Activated CD4-positive, alpha-beta T cell treated with anti-CD3 and anti-CD28 coated beads, Interleukin-2, amount 10 ng/mL, durations not matched to agents 7 days and 5 days (primary cell): ENCODE data around the gene CADM4. TPM values are rescaled to one million over a fixed set of nuclear protein-coding genes. Genes with fewer than 3 reads are reported as not detected.
A peak's percentile ranks its signal among the peaks of the same experiment; 100 is the strongest.

Experiments used
- CTCF ChIA-PET: fragments of 350-600 bp; sonication (Branson Sonifier 250); formaldehyde crosslinking; loops from one replicate; lab custom pipeline; 2021; ENCODE audit warnings: antibody characterized with exemption; lab: Charles Lee
- POLR2A ChIA-PET: fragments of 350-600 bp; sonication (Branson Sonifier 250); formaldehyde crosslinking; loops from one replicate; lab custom pipeline; 2021; ENCODE audit warnings: antibody characterized with exemption; lab: Charles Lee
- DNase-seq: peaks from one replicate; pipeline ENCODE4 v3.0.0-alpha.2; 2020
- H3K27ac Mint-ChIP-seq: one replicate; pipeline ENCODE4 v1.8.0; 2021; ENCODE audit warnings: mild to moderate bottlenecking, moderate library complexity, mixed read lengths
- H3K27me3 Mint-ChIP-seq: one replicate; pipeline ENCODE4 v1.8.0; 2021; ENCODE audit warnings: mixed read lengths
- H3K36me3 Mint-ChIP-seq: one replicate; pipeline ENCODE4 v1.8.0; 2021; ENCODE audit warnings: low read depth, mixed read lengths
- H3K4me1 Mint-ChIP-seq: one replicate; pipeline ENCODE4 v1.8.0; 2021; ENCODE audit warnings: mixed read lengths
- H3K4me3 Mint-ChIP-seq: one replicate; pipeline ENCODE4 v1.8.0; 2021; ENCODE audit warnings: mild to moderate bottlenecking, moderate library complexity, mixed read lengths
- H3K9me3 Mint-ChIP-seq: one replicate; pipeline ENCODE4 v1.8.0; 2021; ENCODE audit warnings: mixed read lengths
- total RNA-seq, 2 experiments: library from RNA; stranded (reverse); gene quantifications; one replicate each; pipeline ENCODE4 v1.2.3, GENCODE V29; 2021

The CADM4 gene
- total RNA-seq, 2 experiments from 2014 or later: 0.12 to 0.20 TPM

DNA sequence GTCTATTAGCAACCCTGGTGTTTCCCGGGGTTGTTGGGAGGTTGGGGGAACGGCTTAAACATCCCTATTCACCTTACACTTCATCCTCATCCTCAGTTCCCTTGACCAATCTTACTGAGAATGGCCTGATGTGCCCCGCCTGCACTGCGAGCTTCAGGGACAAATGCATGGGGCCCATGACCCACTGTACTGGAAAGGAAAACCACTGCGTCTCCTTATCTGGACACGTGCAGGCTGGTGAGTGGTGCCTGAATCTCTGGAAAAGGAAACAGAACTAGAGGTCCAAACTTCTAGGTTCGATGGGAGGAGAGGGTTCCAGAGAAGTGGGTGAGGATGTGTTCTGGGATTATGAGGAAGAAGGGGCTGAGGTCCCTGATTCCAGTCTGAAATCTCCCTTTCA, 58.2 kb downstream of the CADM4 start:
- H3K27me3 Mint-ChIP-seq: no peaks in the 10 kb centered on the region
- H3K4me3 Mint-ChIP-seq: no peak overlapping the region
- H3K27ac Mint-ChIP-seq: peak overlapping the region; percentile 28
- H3K36me3 Mint-ChIP-seq: no peaks in the 10 kb centered on the region
- no peaks in the 10 kb centered on the region for H3K9me3 Mint-ChIP-seq
- ChIA-PET CTCF (interaction anchor here (2.2 to 4.7 kb wide), 2 partner anchors 13 kb away, joined by 14 to 34 read pairs; partner anchors contain the start of genes IRGQ and ZNF576), POLR2A (interaction anchor here (1.3 kb wide), 1 partner anchor 26 kb away, joined by 4 read pairs; no protein-coding TSS in a partner anchor)
- DNase-seq: no peak
- peaks cover 41% of the 10 kb centered on the region for H3K4me1 Mint-ChIP-seq

DNA sequence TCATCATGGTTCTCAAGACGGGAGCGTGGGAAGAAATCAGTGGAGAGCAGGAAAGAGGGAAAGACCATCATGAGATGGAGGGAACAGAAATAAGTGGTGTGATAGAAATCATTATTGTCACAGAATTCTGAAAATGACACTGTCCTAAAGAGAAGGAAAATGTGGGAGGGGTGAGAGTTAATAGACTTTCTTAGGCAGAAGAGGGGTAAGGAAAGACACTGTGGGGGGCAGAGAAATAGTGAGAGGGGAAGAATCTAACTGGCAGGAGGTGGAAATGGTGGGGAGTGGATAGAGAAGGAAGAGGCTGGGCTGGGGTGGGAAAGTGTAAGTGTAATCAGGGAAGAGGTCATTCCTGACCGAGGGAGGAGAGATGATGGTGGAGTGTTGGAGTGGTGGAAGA, 60.9 kb downstream of the CADM4 start:
- Mint-ChIP-seq H3K9me3 (no peaks in the 10 kb centered on the region), H3K4me1 (peaks cover 49% of the 10 kb centered on the region), H3K27me3 (no peaks in the 10 kb centered on the region), H3K36me3 (peaks cover 2% of the 10 kb centered on the region), H3K27ac (peak overlapping the region; percentile 61), H3K4me3 (peak overlapping the region; percentile 78)
- ChIA-PET CTCF (interaction anchor here (0.7 to 1.7 kb wide), 2 partner anchors 8 to 38 kb away, joined by 4 to 6 read pairs; no protein-coding TSS in a partner anchor), POLR2A (no interaction called here)
- DNase-seq: no peak

DNA sequence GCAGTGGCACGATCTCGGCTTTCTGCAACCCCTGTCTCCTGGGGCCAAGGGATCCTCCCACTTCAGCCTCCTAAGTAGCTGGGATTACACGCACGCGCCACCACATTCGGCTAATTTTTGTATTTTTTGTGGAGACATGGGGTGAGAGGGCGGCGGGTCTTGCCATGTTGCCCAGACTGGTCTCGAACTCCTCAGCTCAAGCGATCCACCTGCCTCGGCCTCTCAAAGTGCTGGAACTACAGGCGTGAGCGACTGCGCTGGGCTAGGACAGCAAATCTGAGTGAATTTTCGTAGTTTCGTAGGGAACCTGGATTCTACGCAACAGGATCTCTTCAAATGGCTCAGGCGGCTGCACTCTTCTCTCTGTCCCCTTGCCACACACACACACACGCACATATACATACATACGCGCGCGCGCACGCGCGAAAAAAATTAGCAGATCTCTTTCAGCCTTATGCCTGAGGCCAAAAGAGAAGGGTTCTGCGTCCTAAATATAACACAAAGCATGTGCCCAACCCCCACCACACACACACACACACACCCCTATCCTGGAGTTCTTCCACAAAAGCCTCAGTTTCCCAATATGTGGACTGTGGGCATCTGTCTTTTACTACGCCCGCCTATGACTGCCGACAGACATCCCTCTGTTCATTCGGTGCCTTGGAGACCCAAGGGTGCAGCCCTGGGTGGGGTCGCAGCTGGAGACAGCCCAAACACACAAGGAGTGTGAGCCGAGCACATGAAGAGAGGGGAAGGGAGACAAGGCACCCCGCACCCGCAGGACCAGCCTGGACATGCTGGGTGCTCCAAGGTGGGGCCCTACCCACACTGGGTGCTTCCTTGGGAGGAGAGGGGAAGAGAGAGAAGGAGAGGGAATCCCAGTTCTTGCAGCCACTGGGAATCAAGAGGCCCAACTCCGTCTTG, 63.4 kb downstream of the CADM4 start:
- H3K4me1 Mint-ChIP-seq: peaks cover 46% of the 10 kb centered on the region
- H3K4me3 Mint-ChIP-seq: peak overlapping the region; percentile 65
- ChIA-PET CTCF (interaction anchor here (0.7 to 2.1 kb wide), 3 partner anchors 18 to 1820 kb away, joined by 3 to 5 read pairs (median 3); partner anchors contain the start of genes IRGQ and ZNF576), POLR2A (no interaction called here)
- H3K27ac Mint-ChIP-seq: peak overlapping the region; percentile 85
- peak; percentile 22 for DNase-seq
- no peaks in the 10 kb centered on the region for H3K27me3 Mint-ChIP-seq
- no peaks in the 10 kb centered on the region for H3K9me3 Mint-ChIP-seq
- peaks cover 2% of the 10 kb centered on the region for H3K36me3 Mint-ChIP-seq

DNA sequence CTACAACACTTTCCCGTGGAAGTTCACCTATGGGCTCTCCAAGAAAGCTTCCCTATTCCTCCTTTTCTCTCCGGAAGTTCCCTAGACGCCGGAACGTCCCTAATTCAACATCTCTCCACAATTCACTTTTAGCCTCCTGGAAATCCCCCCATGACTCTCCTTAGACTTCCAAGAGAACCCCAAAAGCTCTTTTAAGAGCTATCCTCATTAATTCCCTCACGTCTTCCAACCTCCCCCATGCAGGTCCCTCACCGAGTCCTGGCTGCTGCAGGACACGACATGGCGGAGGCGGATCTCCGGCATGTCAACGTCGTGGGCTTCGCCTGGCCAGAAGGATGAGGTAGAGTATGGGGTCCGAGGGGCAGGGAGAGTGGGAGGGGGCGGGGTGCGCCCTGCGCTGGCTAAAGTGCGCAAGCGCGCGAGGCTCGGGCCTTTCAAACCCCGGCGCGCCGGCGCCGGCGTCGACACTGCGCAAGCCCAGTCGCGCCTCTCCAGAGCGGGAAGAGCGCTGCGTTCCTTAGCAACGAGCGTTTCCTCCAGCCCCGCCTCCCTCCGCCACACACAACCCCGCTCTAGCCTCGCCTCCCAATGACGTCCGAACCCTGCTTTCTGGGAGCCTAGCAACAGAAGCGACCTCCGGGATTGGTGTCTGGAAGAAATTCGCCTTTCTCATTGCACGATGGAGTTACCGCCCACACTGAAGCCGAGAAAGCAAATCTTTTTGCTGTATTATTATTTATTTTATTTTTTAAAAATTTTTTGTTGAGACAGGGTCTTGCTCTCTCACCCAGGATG, 64.3 kb downstream of the CADM4 start, which contains the start of the genes PINLYP and XRCC1:
Gene PINLYP, plus strand, starts transcription at position 646 of the 795 bp plus-strand sequence. CDS start 1,391 bp downstream, outside the sequence.
Gene XRCC1, minus strand, starts transcription at position 372 of the 795 bp plus-strand sequence. Its CDS starts 69 bp downstream, at position 303.
- Mint-ChIP-seq H3K36me3 (peaks cover 2% of the 10 kb centered on the region), H3K9me3 (no peaks in the 10 kb centered on the region)

DNA sequence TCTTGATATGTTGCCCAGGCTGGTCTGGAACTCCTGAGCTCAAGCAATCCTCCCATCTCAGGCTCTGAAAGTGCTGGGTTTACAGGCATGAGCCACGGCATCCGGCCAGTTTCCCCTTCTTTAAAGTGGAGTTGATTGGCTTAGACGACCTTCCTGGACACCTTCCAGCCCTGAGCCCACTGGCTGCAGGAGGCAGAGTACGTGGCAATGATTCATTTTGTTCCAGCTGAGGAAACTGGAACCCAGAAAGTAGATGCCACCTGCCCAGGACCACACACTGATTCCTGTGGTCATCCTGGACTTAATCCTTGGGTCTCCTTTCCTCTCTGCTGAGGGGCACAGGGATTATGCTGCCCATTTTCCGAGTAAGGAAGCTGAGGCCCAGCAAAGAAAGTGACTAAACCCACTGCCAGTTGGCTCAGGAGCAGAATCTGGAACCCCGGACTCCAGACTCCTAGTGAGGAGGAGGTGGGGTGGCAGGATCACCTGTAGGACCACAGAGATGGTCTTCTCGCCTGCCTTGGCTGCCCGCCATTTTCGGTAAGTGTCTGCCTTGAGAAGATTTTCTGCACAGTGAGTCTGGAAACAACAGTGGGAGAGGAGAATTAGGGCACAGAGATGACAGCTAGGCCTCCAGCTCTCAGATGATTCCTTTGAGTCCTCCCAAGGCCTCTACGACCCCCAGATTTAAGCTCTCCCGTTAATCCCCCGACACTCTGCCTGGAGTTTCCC, 65.1 kb downstream of the CADM4 start:
- ChIA-PET CTCF (interaction anchor here (1.0 to 2.3 kb wide), 6 partner anchors 9 to 128 kb away, joined by 3 to 7 read pairs (median 5); no protein-coding TSS in a partner anchor), POLR2A (no interaction called here)
- peak overlapping the region; percentile 96 for H3K4me3 Mint-ChIP-seq
- H3K27me3 Mint-ChIP-seq: no peaks in the 10 kb centered on the region
- H3K36me3 Mint-ChIP-seq: peaks cover 7% of the 10 kb centered on the region
- peaks cover 44% of the 10 kb centered on the region for H3K4me1 Mint-ChIP-seq
- DNase-seq: no peak
- H3K9me3 Mint-ChIP-seq: no peaks in the 10 kb centered on the region
- peak overlapping the region; percentile 94 for H3K27ac Mint-ChIP-seq

More for the DNA sequence above, 64.3 kb downstream of the CADM4 start, which contains the start of the genes PINLYP and XRCC1:
- H3K4me3 Mint-ChIP-seq: peak within 1 kb of the TSS; percentile 96
- ChIA-PET POLR2A (no interaction called here), CTCF (interaction anchor here (1.0 to 2.3 kb wide), 5 partner anchors 10 to 129 kb away, joined by 3 to 5 read pairs (median 5); no protein-coding TSS in a partner anchor)
- H3K27me3 Mint-ChIP-seq: no peaks in the 10 kb centered on the region
- H3K4me1 Mint-ChIP-seq: peaks cover 47% of the 10 kb centered on the region
- peak within 1 kb of the TSS; percentile 94 for H3K27ac Mint-ChIP-seq
- DNase-seq: peak; percentile 99

Other genes with a start within 250 kb of the CADM4 start
- not detected for gene TEX101, start 225.0 kb downstream of the CADM4 start, total RNA-seq
- under 1 TPM; 0.73 to 0.84 TPM for gene LYPD3, start 174.2 kb downstream of the CADM4 start, total RNA-seq
- gene PHLDB3, start 135.1 kb downstream of the CADM4 start, total RNA-seq: 10 to 100 TPM; 11.9 to 18.6 TPM
- 10 to 100 TPM; 66.8 to 73.7 TPM for gene ETHE1, start 112.6 kb downstream of the CADM4 start, total RNA-seq
- 1 to 10 TPM; 6.2 to 6.3 TPM for gene ZNF575, start 106.7 kb downstream of the CADM4 start, total RNA-seq
- 10 to 100 TPM; 41.2 to 42.6 TPM for gene XRCC1, start 64.3 kb downstream of the CADM4 start, total RNA-seq
- 1 to 10 TPM; 4.1 to 5.0 TPM for gene PINLYP, start 64.0 kb downstream of the CADM4 start, total RNA-seq
- gene IRGQ, start 43.7 kb downstream of the CADM4 start, total RNA-seq: 1 to 10 TPM; 9.0 to 9.7 TPM
- gene ZNF576, start 43.3 kb downstream of the CADM4 start, total RNA-seq: 10 to 100 TPM; 14.1 to 14.9 TPM
- gene SRRM5, start 27.8 kb downstream of the CADM4 start, total RNA-seq: under 1 TPM; 0.50 to 0.79 TPM
- 10 to 100 TPM; 24.5 to 30.5 TPM for gene ZNF428, start 20.2 kb downstream of the CADM4 start, total RNA-seq
- 10 to 100 TPM; 10.3 TPM for gene PLAUR, start 30.3 kb upstream of the CADM4 start, total RNA-seq
- gene IRGC, start 76.2 kb upstream of the CADM4 start, total RNA-seq: not detected
- gene SMG9, start 115.1 kb upstream of the CADM4 start, total RNA-seq: 10 to 100 TPM; 69.1 to 71.0 TPM
- gene KCNN4, start 141.1 kb upstream of the CADM4 start, total RNA-seq: 10 to 100 TPM; 31.9 to 34.5 TPM
- gene LYPD5, start 162.6 kb upstream of the CADM4 start, total RNA-seq: under 1 TPM; 0.62 to 0.79 TPM
- gene ZNF283, start 187.5 kb upstream of the CADM4 start, total RNA-seq: 1 to 10 TPM; 6.1 to 7.4 TPM
- gene ZNF404, start 244.1 kb upstream of the CADM4 start, total RNA-seq: 1 to 10 TPM in 1 of 2 experiments, under 1 TPM in 1; 0.98 to 1.3 TPM